ENCODE data around the gene AFF3. TPM values are rescaled to one million over a fixed set of nuclear protein-coding genes. Genes with fewer than 3 reads are reported as not detected.

Gene AFF3
- total RNA-seq, 1 donor from 2014 or later = 7.3 TPM

DNA sequence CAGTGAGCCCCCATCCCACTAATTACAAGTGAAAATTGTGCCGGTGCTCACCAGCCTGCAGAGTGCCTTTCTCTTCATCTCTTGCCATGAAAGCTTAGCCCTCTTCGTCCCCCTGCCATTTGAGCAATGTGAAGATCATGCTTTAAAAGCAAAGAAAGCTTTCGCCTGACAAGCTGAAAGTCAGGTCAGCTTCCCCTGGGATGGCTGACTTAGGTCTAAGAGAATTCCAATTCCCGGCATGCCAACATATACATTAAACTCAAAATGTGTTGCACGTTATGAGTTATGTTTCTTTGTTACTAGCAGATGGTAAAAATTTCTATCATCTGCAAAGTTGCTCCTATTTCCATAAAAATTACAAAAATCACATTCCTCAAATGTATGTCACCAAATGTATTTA lies 129.8 kb downstream of the AFF3 start:
- DNase-seq (ENCODE audit: low spot score, unreplicated experiment) = no peak
- Mint-ChIP-seq H3K36me3 (ENCODE audit: insufficient read depth) (no peaks in the 10 kb centered on the region), H3K27me3 (peaks cover 29% of the 10 kb centered on the region), H3K9me3 (ENCODE audit: low read depth) (no peaks in the 10 kb centered on the region), H3K4me1 (ENCODE audit: low read depth) (no peaks in the 10 kb centered on the region), H3K27ac (no peak overlapping the region), H3K4me3 (ENCODE audit: low read depth) (no peak overlapping the region)
- TF ChIP-seq, protein P1, sequence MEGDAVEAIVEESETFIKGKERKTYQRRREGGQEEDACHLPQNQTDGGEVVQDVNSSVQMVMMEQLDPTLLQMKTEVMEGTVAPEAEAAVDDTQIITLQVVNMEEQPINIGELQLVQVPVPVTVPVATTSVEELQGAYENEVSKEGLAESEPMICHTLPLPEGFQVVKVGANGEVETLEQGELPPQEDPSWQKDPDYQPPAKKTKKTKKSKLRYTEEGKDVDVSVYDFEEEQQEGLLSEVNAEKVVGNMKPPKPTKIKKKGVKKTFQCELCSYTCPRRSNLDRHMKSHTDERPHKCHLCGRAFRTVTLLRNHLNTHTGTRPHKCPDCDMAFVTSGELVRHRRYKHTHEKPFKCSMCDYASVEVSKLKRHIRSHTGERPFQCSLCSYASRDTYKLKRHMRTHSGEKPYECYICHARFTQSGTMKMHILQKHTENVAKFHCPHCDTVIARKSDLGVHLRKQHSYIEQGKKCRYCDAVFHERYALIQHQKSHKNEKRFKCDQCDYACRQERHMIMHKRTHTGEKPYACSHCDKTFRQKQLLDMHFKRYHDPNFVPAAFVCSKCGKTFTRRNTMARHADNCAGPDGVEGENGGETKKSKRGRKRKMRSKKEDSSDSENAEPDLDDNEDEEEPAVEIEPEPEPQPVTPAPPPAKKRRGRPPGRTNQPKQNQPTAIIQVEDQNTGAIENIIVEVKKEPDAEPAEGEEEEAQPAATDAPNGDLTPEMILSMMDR (IDR thresholded peaks at IDR 0.05; ENCODE audit: unreplicated experiment) = no peak

DNA sequence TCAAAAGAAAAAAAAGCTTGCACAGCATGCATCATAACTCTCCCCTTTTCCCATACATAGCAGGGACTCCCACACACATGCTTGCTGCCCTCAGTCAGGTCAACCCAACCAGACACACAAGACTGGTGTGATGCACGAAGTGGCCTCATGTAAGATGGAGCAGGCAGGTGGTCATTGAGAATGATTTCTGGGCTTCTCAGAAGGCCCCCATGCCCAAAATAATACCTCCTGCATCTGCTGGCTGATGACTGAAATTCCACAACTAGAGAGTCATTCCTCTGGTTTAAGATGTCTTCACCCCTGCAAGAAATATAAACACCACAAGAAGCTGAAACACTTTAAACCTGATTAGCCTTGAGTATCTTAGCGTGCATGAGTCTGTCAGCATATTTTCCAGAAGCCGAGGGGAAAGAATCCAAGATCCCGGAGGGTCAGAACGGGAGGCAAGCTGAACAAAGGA lies 131.1 kb downstream of the AFF3 start:
- H3K4me1 Mint-ChIP-seq (ENCODE audit: low read depth) = no peaks in the 10 kb centered on the region
- H3K4me3 Mint-ChIP-seq (ENCODE audit: low read depth) = no peak overlapping the region
- TF ChIP-seq, protein P1 (IDR thresholded peaks at IDR 0.05; ENCODE audit: unreplicated experiment) = no peak
- DNase-seq (ENCODE audit: low spot score, unreplicated experiment) = no peak
- no peaks in the 10 kb centered on the region for H3K9me3 Mint-ChIP-seq (ENCODE audit: low read depth)
- H3K36me3 Mint-ChIP-seq (ENCODE audit: insufficient read depth) = no peaks in the 10 kb centered on the region
- H3K27ac Mint-ChIP-seq = no peak overlapping the region
- H3K27me3 Mint-ChIP-seq = peaks cover 36% of the 10 kb centered on the region

DNA sequence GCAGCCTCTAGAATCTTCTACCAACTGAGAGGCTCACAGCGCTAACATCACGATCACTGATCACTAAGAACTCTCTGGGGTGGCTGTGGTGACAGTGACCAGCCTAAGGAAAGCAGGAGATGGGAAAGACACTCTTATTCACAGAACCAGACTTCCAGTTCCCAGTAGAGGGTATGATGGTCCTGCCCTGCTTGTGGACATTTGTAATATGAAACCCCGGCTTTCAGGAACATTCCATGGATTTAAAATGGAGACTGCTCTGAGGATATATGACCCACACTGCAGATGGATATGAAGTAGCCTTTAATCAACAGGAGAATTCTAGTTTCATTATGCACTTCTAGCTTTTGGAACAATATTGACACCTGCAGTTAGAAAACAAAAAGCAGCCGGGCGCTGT lies 131.8 kb downstream of the AFF3 start:
- no peak for DNase-seq (ENCODE audit: low spot score, unreplicated experiment)
- no peak overlapping the region for H3K27ac Mint-ChIP-seq
- H3K4me3 Mint-ChIP-seq (ENCODE audit: low read depth) = no peak overlapping the region
- no peaks in the 10 kb centered on the region for H3K9me3 Mint-ChIP-seq (ENCODE audit: low read depth)
- peaks cover 36% of the 10 kb centered on the region for H3K27me3 Mint-ChIP-seq
- TF ChIP-seq, protein P1 (IDR thresholded peaks at IDR 0.05; ENCODE audit: unreplicated experiment) = no peak
- H3K36me3 Mint-ChIP-seq (ENCODE audit: insufficient read depth) = no peaks in the 10 kb centered on the region
- no peaks in the 10 kb centered on the region for H3K4me1 Mint-ChIP-seq (ENCODE audit: low read depth)

DNA sequence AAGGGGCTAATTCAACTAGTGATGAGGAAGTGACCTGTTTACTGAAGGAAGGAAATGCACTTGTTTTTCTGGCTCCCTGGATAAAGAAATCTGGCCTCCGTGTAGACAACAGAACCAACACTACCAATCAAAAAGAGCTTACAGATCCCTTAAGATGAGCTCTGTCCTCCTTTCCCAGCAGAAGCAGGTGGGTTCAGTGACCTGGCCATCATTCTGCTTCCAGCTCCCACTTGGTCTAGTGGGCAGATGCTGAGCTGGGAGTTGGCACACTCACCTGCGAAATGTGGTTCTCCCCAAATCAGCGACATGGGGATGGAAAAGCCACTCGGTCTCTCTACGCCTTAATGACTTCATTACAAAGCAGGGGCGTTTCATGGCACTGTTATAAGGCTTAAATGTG lies 132.6 kb downstream of the AFF3 start:
- Mint-ChIP-seq H3K27ac (no peak overlapping the region), H3K36me3 (ENCODE audit: insufficient read depth) (no peaks in the 10 kb centered on the region), H3K9me3 (ENCODE audit: low read depth) (no peaks in the 10 kb centered on the region), H3K4me1 (ENCODE audit: low read depth) (peaks cover 2% of the 10 kb centered on the region), H3K27me3 (peaks cover 36% of the 10 kb centered on the region), H3K4me3 (ENCODE audit: low read depth) (no peak overlapping the region)
- TF ChIP-seq, protein P1 (IDR thresholded peaks at IDR 0.05; ENCODE audit: unreplicated experiment) = no peak
- DNase-seq (ENCODE audit: low spot score, unreplicated experiment) = no peak

DNA sequence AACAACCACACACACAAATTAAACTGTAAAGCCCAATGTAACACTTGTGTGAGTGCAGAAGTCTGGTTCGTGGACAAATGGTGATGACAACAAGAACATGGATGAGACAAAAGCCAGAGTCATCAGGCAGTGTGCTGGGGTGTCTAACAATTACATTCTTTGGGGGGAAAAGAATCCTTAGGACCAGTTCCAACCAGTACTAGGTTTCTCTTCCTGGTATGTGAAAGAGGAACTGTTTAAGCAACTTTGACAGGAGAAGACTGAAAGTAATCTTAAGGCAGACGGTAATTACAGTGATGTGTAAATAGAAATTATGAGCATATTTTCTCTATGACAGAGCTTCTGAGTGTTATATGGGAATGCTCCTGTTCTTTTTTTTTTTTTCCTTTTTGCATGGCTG lies 133.4 kb downstream of the AFF3 start:
- Mint-ChIP-seq H3K27ac (no peak overlapping the region), H3K36me3 (ENCODE audit: insufficient read depth) (no peaks in the 10 kb centered on the region), H3K27me3 (peaks cover 31% of the 10 kb centered on the region), H3K4me1 (ENCODE audit: low read depth) (peaks cover 3% of the 10 kb centered on the region), H3K9me3 (ENCODE audit: low read depth) (no peaks in the 10 kb centered on the region), H3K4me3 (ENCODE audit: low read depth) (no peak overlapping the region)
- DNase-seq (ENCODE audit: low spot score, unreplicated experiment) = no peak
- TF ChIP-seq, protein P1 (IDR thresholded peaks at IDR 0.05; ENCODE audit: unreplicated experiment) = no peak

All from progenitor cell of endocrine pancreas (in vitro differentiated cells).